GM13976 (cell line): Measurements from ENCODE around the gene DUS4L.

Experiments used
- DNase-seq: peaks from one replicate; pipeline ENCODE4 v3.0.0; 2012; ENCODE audit warnings: low spot score
- in situ Hi-C: fragments of 300-500 bp; cut with MboI; formaldehyde crosslinking; loops from one replicate; pipeline ENCODE4 v1.12.0; 2022; ENCODE audit warnings: low sequenced_read_pairs, mixed read lengths, inconsistent platforms; ENCODE audit not compliant: unreplicated experiment
- TF ChIP-seq, protein P1 (sequence below): IDR thresholded peaks from 2 replicates; pipeline ENCODE4 v1.5.1; 2012; ENCODE audit warnings: borderline replicate concordance, mild to moderate bottlenecking; ENCODE audit not compliant: insufficient read depth; ENCODE audit errors: extremely low read depth, missing control alignments, control extremely low read depth

DUS4L gene

DNA sequence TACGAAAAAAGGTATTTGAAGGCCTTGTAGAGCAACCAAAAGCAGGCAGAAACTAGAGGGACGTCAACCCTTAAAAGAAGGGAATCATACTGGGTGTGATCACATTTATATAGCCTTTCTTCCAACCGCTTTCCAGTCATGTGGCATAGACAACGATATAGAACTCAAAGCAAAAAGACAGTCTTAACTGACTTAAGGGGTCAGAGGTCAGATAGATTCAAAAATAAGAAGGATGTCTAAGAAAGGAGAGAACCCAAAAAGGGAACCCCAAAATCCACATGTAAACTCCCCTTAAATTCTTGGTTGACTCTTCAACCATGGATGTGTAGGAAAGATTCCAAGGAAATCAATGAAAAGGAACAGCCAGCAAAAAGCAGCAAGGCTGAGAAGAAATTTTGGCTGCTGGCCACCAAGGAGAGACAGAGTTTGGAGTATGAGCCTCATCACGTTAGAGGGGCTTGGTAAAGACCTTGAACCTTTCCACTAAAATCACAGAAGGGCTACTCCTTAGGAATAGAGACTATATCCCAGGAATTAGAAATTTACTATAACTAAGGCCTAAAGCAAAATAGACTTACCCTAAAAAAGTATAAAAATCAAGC is 24.9 kb downstream of the DUS4L start:
- TF ChIP-seq, protein P1, sequence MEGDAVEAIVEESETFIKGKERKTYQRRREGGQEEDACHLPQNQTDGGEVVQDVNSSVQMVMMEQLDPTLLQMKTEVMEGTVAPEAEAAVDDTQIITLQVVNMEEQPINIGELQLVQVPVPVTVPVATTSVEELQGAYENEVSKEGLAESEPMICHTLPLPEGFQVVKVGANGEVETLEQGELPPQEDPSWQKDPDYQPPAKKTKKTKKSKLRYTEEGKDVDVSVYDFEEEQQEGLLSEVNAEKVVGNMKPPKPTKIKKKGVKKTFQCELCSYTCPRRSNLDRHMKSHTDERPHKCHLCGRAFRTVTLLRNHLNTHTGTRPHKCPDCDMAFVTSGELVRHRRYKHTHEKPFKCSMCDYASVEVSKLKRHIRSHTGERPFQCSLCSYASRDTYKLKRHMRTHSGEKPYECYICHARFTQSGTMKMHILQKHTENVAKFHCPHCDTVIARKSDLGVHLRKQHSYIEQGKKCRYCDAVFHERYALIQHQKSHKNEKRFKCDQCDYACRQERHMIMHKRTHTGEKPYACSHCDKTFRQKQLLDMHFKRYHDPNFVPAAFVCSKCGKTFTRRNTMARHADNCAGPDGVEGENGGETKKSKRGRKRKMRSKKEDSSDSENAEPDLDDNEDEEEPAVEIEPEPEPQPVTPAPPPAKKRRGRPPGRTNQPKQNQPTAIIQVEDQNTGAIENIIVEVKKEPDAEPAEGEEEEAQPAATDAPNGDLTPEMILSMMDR, result no peak
- DNase-seq, result no peak
- in situ Hi-C loops, result no loop called here

DNA sequence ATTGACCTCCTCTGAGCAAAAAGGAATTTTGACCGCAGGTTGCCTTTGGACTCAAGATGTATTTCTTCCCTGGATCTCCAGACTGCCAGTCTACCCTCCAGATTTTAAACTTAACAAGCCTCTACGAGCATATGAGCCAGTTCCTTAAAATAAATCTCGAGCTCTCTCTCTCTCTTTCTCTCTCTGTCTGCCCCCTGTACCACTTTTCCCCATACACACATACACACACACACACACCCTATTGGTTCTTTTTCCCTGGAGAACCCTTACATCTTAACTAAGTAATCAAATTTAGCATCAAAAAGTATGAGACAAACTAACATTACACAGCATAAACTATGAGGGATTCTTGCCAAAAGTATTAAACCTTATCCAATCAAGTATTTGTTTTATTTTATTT is 27.6 kb downstream of the DUS4L start:
- in situ Hi-C loops, result no loop called here
- no peak for DNase-seq
- TF ChIP-seq, protein P1, result no peak

DNA sequence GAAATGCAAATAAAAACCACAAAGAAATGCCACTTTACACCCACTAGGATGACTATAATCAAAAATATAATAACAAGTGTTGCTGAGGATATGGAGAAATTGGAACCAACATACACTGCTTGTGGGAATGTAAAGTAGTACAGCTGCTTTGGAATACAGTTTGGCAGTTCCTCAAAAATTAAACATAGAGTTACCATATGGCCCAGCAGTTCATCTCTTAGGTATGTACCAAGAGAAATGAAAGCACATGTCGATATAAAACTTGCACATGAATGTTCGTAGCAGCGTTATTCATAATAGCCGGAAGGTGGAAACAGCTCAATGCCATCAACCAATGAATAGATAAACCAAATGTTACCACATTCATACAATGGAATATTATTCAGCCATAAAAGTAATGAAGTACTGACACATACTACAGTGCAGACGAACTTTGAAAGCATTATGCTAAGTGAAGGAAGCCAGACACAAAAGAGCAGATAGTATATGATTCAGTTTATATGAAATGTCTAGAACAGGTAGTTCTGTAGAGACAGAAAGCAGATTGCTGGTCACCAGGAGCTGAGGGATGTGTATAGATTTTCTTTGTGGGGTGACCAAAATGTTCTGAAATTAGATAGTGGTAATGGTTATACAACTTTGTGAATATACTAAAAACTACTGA is 28.7 kb downstream of the DUS4L start:
- in situ Hi-C loops, result no loop called here
- TF ChIP-seq, protein P1, result no peak
- DNase-seq, result no peak

DNA sequence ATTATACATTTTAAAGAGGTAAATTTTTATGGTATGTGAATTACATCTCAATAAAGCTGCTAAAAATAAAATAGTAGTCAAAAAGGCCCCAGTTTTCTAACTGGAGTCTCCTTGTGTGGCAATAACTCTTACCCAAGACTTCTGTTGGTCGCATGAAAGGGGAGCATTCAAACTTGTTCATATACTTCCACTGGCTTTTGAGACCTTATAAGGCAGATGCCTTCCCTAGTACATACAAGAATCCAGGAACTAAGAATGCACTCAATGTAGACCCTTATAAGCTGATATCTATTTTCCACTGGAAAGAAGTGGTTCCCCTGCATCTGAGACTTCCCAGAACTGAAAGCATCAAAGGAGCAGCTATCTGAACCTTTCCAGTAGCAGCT is 29.2 kb downstream of the DUS4L start:
- in situ Hi-C loops, result no loop called here
- TF ChIP-seq, protein P1, result no peak
- DNase-seq, result no peak

DNA sequence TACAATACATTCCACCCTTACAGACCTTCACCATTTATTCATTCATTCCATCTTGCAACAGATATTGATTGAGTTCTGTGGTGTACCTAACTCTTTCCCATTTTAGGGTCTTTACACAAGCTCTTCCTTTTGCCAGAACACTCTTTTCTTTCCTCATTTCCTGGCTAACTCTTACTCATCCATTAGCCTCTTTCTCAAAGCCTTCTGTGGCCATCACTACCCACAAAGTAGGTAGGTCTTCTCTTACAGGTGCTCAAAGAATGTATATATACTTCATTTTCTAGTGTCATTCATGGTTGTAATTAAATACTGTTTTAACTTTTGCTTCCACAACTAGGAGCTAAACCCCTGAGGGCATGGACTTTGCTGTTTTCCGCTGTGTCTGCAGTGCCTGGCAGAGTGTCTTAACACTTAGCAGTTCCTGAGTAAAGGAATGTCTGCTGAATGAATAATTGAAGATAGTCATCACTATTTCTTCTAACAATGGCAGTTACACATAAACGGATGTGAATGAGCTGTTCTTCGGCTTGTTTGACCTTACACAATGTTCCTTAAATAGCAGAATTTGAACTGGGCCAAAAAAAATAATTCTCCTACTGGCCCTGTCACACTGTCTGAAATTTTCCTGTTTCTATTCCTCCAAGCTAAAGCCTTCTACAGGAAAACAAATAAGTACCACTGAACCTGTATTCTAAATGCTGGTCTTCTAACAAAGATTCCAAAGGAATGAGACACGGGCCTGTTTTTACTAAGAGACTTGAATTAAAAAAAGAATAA is 31.4 kb downstream of the DUS4L start:
- in situ Hi-C loops, result no loop called here
- TF ChIP-seq, protein P1, result no peak
- no peak for DNase-seq

DNA sequence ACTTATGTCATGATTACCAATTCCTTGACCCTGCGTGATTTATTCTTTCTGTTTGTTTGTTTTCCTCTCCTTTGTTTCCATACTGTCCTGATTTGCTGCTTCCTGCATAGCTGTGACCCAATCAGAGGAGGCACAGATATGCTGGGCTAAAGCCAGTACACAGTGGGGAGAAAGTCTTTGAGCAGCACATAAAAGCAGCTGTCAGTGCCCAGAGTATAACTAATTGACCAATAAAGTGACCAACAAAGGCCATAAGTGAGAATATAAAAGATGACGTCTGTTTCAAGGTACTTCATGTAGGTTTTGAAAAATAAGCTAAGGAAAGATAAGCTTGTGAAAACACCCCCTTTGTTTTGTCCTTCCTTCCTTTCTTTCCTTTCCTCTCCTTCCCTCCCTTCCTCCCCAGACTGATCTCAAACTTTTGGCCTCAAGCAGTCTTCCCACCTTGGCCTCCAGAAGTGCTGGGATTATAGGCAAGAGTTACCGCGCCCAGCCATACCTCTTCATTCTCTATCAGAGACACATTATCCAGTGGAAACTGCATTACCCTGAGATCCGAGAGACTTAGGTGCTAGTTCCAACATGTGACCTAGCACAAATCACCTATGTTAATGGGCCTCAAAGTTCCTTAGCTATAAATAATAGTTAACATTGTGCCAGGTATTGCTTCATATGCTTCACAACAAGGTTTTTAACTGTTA is 33.3 kb downstream of the DUS4L start:
- in situ Hi-C loops, result no loop called here
- DNase-seq, result no peak
- TF ChIP-seq, protein P1, result no peak
